ENCODE results near the gene AKT3.

Gene AKT3

GRCh38 chr1:243850202-243850451, at the start of gene AKT3:
Gene AKT3, minus strand, starts transcription at chr1:243850243. Its CDS starts 7,073 bp downstream, at chr1:243843170.
- peak within 1 kb of the TSS; percentile 82 for H3K4me3 ChIP-seq
- peak within 1 kb of the TSS; percentile 98 to 99 for H3K27ac ChIP-seq
- peak; percentile 90 for DNase-seq (ENCODE audit: low spot score)
- TF ChIP-seq CTCF (IDR thresholded peaks at IDR 0.05): no peak

GRCh38 chr1:243898278-243898677, 48.2 kb upstream of the AKT3 start:
- Histone ChIP-seq H3K4me3 (no peak overlapping the region), H3K27ac (no peak overlapping the region)
- no peak for DNase-seq (ENCODE audit: low spot score)
- no peak for TF ChIP-seq CTCF (IDR thresholded peaks at IDR 0.05)

- no peak overlapping the region for H3K4me3 ChIP-seq
- TF ChIP-seq CTCF (IDR thresholded peaks at IDR 0.05): no peak
- no peak for DNase-seq (ENCODE audit: low spot score)
- no peak overlapping the region for H3K27ac ChIP-seq
Observed at GRCh38 chr1:243896313-243896712, 46.3 kb upstream of the AKT3 start.

GRCh38 chr1:243892456-243892855, 42.4 kb upstream of the AKT3 start:
- Histone ChIP-seq H3K27ac (no peak overlapping the region), H3K4me3 (no peak overlapping the region)
- no peak for DNase-seq (ENCODE audit: low spot score)
- TF ChIP-seq CTCF (IDR thresholded peaks at IDR 0.05): no peak

- Histone ChIP-seq H3K27ac (no peak overlapping the region), H3K4me3 (no peak overlapping the region)
- no peak for TF ChIP-seq CTCF (IDR thresholded peaks at IDR 0.05)
- DNase-seq (ENCODE audit: low spot score): no peak
Observed at GRCh38 chr1:243890576-243890975, 40.5 kb upstream of the AKT3 start.

- no peak overlapping the region for H3K27ac ChIP-seq
- no peak for TF ChIP-seq CTCF (IDR thresholded peaks at IDR 0.05)
- no peak overlapping the region for H3K4me3 ChIP-seq
- no peak for DNase-seq (ENCODE audit: low spot score)
Observed at GRCh38 chr1:243885806-243886205, 35.8 kb upstream of the AKT3 start.

GRCh38 chr1:243884603-243885002, 34.6 kb upstream of the AKT3 start:
- TF ChIP-seq CTCF (IDR thresholded peaks at IDR 0.05): no peak
- Histone ChIP-seq H3K4me3 (no peak overlapping the region), H3K27ac (no peak overlapping the region)
- DNase-seq (ENCODE audit: low spot score): no peak
